Measurements from ENCODE around the gene BICRAL.
"Not testable (repeated sequence)": the region's sequence is repeated elsewhere in the genome, so short reads cannot be mapped to it uniquely, and the experiment has no call there.

BICRAL gene

GRCh38 chr6:42902429-42903263 lies 120.8 kb downstream of the BICRAL start:
- not testable (repeated sequence) for H3K36me3 Mint-ChIP-seq (ENCODE audit: low read depth); H3K4me3 Mint-ChIP-seq; H3K9me3 Mint-ChIP-seq; H3K27ac Mint-ChIP-seq; H3K27me3 Mint-ChIP-seq (ENCODE audit: low read depth)
- peaks cover 15% of the 10 kb centered on the region for H3K4me1 Mint-ChIP-seq (ENCODE audit: low read depth)

- no peak overlapping the region for H3K4me3 Mint-ChIP-seq
- no peak overlapping the region for H3K27ac Mint-ChIP-seq
- H3K9me3 Mint-ChIP-seq, result no peaks in the 10 kb centered on the region
Measured at GRCh38 chr6:42904467-42904866, 122.6 kb downstream of the BICRAL start.

GRCh38 chr6:42907336-42907735 lies 125.5 kb downstream of the BICRAL start:
- H3K4me1 Mint-ChIP-seq (ENCODE audit: low read depth), result peaks cover 5% of the 10 kb centered on the region
- no peak overlapping the region for H3K4me3 Mint-ChIP-seq
- H3K27ac Mint-ChIP-seq, result no peak overlapping the region
- peaks cover 8% of the 10 kb centered on the region for H3K27me3 Mint-ChIP-seq (ENCODE audit: low read depth)
- H3K9me3 Mint-ChIP-seq, result no peaks in the 10 kb centered on the region
- H3K36me3 Mint-ChIP-seq (ENCODE audit: low read depth), result no peaks in the 10 kb centered on the region

More at GRCh38 chr6:42904467-42904866, 122.6 kb downstream of the BICRAL start:
- Mint-ChIP-seq H3K36me3 (ENCODE audit: low read depth) (no peaks in the 10 kb centered on the region), H3K4me1 (ENCODE audit: low read depth) (peaks cover 10% of the 10 kb centered on the region), H3K27me3 (ENCODE audit: low read depth) (no peaks in the 10 kb centered on the region)

GRCh38 chr6:42909835-42910234 lies 128.0 kb downstream of the BICRAL start:
- Mint-ChIP-seq H3K27me3 (ENCODE audit: low read depth) (peaks cover 10% of the 10 kb centered on the region), H3K27ac (no peak overlapping the region), H3K4me1 (ENCODE audit: low read depth) (peaks cover 4% of the 10 kb centered on the region)

GRCh38 chr6:42911171-42912021 lies 129.5 kb downstream of the BICRAL start:
- H3K9me3 Mint-ChIP-seq, result no peaks in the 10 kb centered on the region
- H3K27ac Mint-ChIP-seq, result no peak overlapping the region
- H3K4me3 Mint-ChIP-seq, result no peak overlapping the region
- H3K27me3 Mint-ChIP-seq (ENCODE audit: low read depth), result peaks cover 10% of the 10 kb centered on the region
- H3K4me1 Mint-ChIP-seq (ENCODE audit: low read depth), result peaks cover 4% of the 10 kb centered on the region
- H3K36me3 Mint-ChIP-seq (ENCODE audit: low read depth), result no peaks in the 10 kb centered on the region

More at GRCh38 chr6:42909835-42910234, 128.0 kb downstream of the BICRAL start:
- no peaks in the 10 kb centered on the region for H3K36me3 Mint-ChIP-seq (ENCODE audit: low read depth)
- no peaks in the 10 kb centered on the region for H3K9me3 Mint-ChIP-seq
- H3K4me3 Mint-ChIP-seq, result no peak overlapping the region

GRCh38 chr6:42914546-42914945 lies 132.7 kb downstream of the BICRAL start:
- Mint-ChIP-seq H3K9me3 (no peaks in the 10 kb centered on the region), H3K36me3 (ENCODE audit: low read depth) (no peaks in the 10 kb centered on the region), H3K4me3 (no peak overlapping the region), H3K27ac (no peak overlapping the region), H3K4me1 (ENCODE audit: low read depth) (peaks cover 4% of the 10 kb centered on the region), H3K27me3 (ENCODE audit: low read depth) (peaks cover 10% of the 10 kb centered on the region)

GRCh38 chr6:42915732-42916131 lies 133.9 kb downstream of the BICRAL start, which contains the start of gene PTCRA:
TSS of gene PTCRA (plus strand) at chr6:42916053. CDS start at chr6:42916070, 17 bp downstream.
- Mint-ChIP-seq H3K27ac (no peak within 1 kb of the TSS), H3K4me1 (ENCODE audit: low read depth) (peaks cover 4% of the 10 kb centered on the region), H3K27me3 (ENCODE audit: low read depth) (peaks cover 10% of the 10 kb centered on the region), H3K4me3 (no peak within 1 kb of the TSS), H3K9me3 (no peaks in the 10 kb centered on the region), H3K36me3 (ENCODE audit: low read depth) (no peaks in the 10 kb centered on the region)

- H3K4me3 Mint-ChIP-seq, result no peak overlapping the region
- H3K27ac Mint-ChIP-seq, result no peak overlapping the region
- peaks cover 6% of the 10 kb centered on the region for H3K27me3 Mint-ChIP-seq (ENCODE audit: low read depth)
Measured at GRCh38 chr6:42916288-42916687, 134.4 kb downstream of the BICRAL start.

More at GRCh38 chr6:42916288-42916687, 134.4 kb downstream of the BICRAL start:
- H3K9me3 Mint-ChIP-seq, result no peaks in the 10 kb centered on the region
- peaks cover 1% of the 10 kb centered on the region for H3K4me1 Mint-ChIP-seq (ENCODE audit: low read depth)
- no peaks in the 10 kb centered on the region for H3K36me3 Mint-ChIP-seq (ENCODE audit: low read depth)
